HAP-1 (cell line): ENCODE results near the gene ATP13A3.

Experiments used
- DNase-seq, 2 experiments: peaks; one replicate each; pipeline ENCODE4 v3.0.0-alpha.2; 2016 to 2020; ENCODE audit warnings: low spot score in 2 of 2
- H3K27me3 ChIP-seq: fragments of 250-450 bp; sonication (Bioruptor Pico); 2 replicates; pipeline ENCODE4 v1.5.1; 2020; ENCODE audit warnings: low read depth, mild to moderate bottlenecking, moderate library complexity
- H3K36me3 ChIP-seq: fragments of 250-450 bp; sonication (Bioruptor Pico); replicated peaks from 2 replicates; pipeline ENCODE4 v1.5.1; 2020; ENCODE audit warnings: mild to moderate bottlenecking
- H3K4me1 ChIP-seq: fragments of 250-450 bp; sonication (Bioruptor Pico); 2 replicates; pipeline ENCODE4 v1.5.1; 2020; ENCODE audit warnings: mild to moderate bottlenecking
- H3K4me3 ChIP-seq: fragments of 250-450 bp; sonication (Bioruptor Pico); 2 replicates; pipeline ENCODE4 v1.5.1; 2020; ENCODE audit warnings: mild to moderate bottlenecking, moderate library complexity
- H3K9me3 ChIP-seq: fragments of 250-450 bp; sonication (Bioruptor Pico); 2 replicates; pipeline ENCODE4 v1.5.1; 2020; ENCODE audit warnings: mild to moderate bottlenecking, moderate library complexity
- in situ Hi-C: fragments of 300-500 bp; cut with MboI; formaldehyde crosslinking; loops from 3 replicates; pipeline ENCODE4 v1.14.3; 2020; ENCODE audit warnings: low sequenced_read_pairs, inconsistent platforms, mixed read lengths

Gene ATP13A3

GRCh38 chr3:194373028-194373427 is 113.8 kb downstream of the ATP13A3 start:
- no peaks in the 10 kb centered on the region for H3K9me3 ChIP-seq
- H3K27me3 ChIP-seq = peaks cover 11% of the 10 kb centered on the region
- no peaks in the 10 kb centered on the region for H3K4me1 ChIP-seq
- no peak overlapping the region for H3K4me3 ChIP-seq
- DNase-seq = no peak
- H3K36me3 ChIP-seq = no peaks in the 10 kb centered on the region
- in situ Hi-C loops = no loop called here

- Histone ChIP-seq H3K4me1 (no peaks in the 10 kb centered on the region), H3K9me3 (no peaks in the 10 kb centered on the region), H3K27me3 (peaks cover 11% of the 10 kb centered on the region), H3K4me3 (no peak overlapping the region), H3K36me3 (no peaks in the 10 kb centered on the region)
- no peak for DNase-seq
- in situ Hi-C loops = no loop called here
Measured at GRCh38 chr3:194370753-194371152, 116.0 kb downstream of the ATP13A3 start.

DNA sequence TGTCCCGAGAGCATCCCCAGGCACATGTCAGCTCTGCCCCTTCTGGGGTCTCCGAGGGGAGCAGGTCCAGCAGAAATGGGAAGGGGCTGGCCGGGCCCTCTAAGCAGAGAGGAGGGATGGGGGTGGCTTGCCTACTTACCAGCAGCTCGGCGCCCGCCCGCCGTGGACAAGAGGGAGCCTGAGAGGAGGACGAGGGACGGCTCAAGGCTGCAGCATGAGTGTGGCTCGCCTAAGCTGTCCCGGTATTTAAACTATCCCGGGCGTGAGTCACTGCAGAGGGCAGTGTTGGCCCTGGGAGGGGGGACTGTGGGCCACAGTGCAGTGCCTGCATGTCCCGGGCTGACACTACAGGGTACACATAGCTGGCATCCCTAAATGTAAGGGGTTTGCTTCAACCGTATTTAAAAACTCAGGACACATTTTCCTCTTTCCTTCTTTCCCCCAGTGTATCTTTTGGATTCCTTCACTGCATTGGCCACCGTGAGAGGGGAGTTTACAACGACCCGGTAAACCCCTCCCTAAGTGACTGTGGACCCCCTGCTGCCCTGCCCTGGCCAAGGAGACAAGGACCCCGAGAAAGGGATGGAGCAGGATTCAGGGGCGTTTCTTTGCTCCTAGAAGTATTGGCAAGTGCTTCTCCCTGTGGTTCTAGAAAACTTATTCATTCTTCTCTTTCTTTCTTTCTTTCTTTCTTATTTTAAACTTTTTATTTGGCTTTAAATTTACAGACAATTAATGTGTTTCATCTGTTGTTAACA is 117.1 kb downstream of the ATP13A3 start, which contains the start of gene LRRC15:
Gene LRRC15 (minus strand): TSS at position 222 of the 758 bp plus-strand sequence. CDS start 8,700 bp downstream, outside the sequence.
- DNase-seq = peak in 1 of 2 experiments; percentile 35
- in situ Hi-C loops = no loop called here
- no peak within 1 kb of the TSS for H3K4me3 ChIP-seq
- no peaks in the 10 kb centered on the region for H3K4me1 ChIP-seq
- no peaks in the 10 kb centered on the region for H3K9me3 ChIP-seq
- H3K27me3 ChIP-seq = peaks cover 11% of the 10 kb centered on the region
- H3K36me3 ChIP-seq = no peaks in the 10 kb centered on the region

DNA sequence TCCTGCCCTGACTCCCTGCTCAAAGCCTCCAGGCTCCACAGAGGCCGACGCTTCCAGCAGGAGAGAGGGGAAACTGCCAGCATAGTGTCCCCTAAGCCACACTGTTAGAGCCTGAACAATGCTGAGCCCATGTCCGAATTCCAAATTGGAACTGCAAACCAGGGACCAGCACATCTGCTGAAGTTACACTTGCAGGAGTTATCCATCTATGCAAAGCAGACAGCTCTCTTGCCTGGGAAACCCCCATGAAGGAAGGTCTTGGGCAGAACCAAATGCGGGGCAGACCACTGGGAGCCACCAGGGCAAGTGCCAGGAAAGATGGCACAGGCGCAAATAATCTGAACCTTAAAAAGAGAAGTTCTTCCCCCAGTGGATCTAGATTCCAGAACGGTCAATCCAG is 117.9 kb downstream of the ATP13A3 start:
- H3K9me3 ChIP-seq = no peaks in the 10 kb centered on the region
- peaks cover 11% of the 10 kb centered on the region for H3K27me3 ChIP-seq
- H3K4me1 ChIP-seq = no peaks in the 10 kb centered on the region
- in situ Hi-C loops = no loop called here
- H3K4me3 ChIP-seq = no peak overlapping the region
- no peaks in the 10 kb centered on the region for H3K36me3 ChIP-seq
- DNase-seq = no peak

GRCh38 chr3:194367992-194368841 is 118.6 kb downstream of the ATP13A3 start:
- Histone ChIP-seq H3K4me3 (no peak overlapping the region), H3K27me3 (peaks cover 11% of the 10 kb centered on the region), H3K9me3 (no peaks in the 10 kb centered on the region), H3K36me3 (no peaks in the 10 kb centered on the region), H3K4me1 (no peaks in the 10 kb centered on the region)
- DNase-seq = no peak
- in situ Hi-C loops = no loop called here

GRCh38 chr3:194365978-194366490 is 120.8 kb downstream of the ATP13A3 start:
- H3K4me3 ChIP-seq = no peak overlapping the region
- peaks cover 11% of the 10 kb centered on the region for H3K27me3 ChIP-seq
- no peaks in the 10 kb centered on the region for H3K36me3 ChIP-seq
- DNase-seq = no peak
- no peaks in the 10 kb centered on the region for H3K4me1 ChIP-seq
- H3K9me3 ChIP-seq = no peaks in the 10 kb centered on the region
- in situ Hi-C loops = no loop called here

DNA sequence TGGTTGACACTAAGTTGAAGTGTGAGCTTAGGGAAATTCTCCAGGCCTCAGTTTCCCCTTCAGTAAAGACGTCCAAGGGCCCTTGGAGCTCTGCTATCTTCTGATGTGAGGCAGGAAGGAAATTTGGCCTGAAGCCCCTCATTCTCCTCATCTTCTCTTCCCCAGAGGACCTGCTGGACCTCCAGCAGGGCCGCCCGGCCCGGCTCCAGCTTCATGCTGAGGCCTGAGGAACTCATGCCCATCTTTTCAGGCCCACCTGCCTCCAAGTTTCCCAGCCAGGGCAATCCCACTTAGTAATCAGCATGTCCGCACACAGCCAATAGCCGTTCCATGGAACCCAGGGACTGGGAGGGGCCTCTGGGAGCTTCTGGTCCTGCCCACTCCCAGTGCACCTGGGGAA is 121.3 kb downstream of the ATP13A3 start:
- no peaks in the 10 kb centered on the region for H3K36me3 ChIP-seq
- H3K27me3 ChIP-seq = peaks cover 11% of the 10 kb centered on the region
- no peaks in the 10 kb centered on the region for H3K4me1 ChIP-seq
- in situ Hi-C loops = no loop called here
- no peaks in the 10 kb centered on the region for H3K9me3 ChIP-seq
- H3K4me3 ChIP-seq = no peak overlapping the region
- no peak for DNase-seq

DNA sequence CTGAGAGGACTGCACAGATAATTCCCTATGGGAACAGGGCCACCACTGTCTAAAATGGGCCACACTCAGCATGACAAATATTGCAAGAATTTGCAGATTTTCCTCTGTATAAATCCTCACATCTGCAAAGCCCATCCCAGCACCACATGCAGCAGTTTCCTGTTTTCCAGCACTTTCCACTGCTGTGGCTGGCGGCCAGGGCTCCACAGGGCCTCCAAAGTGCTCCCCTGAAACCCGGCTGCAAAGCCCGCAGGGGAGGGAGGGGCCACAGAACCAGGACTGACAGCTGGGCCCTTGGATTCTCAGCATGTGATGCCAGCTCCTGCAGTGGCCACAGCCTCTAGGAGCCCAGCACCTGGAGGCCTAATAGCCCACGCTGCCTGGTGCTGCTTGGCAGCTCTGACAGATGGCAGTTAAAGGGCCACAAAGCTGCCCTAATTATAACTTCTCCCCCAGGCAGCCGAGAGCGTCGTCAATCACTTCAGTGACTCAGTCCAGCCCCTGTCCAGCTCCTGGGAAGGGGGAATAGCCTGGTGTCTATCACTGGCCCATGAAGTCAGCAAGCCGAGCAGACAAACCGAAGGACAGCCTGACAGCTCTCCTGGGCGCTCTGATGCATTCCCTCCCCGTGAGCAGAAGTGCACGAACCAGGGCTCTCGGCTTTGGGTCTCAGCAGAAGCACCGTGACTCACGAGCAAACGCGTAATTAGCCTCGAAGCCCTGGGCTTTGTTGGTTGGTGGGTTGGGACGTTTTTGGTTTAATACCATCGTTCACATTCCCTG is 122.0 kb downstream of the ATP13A3 start:
- DNase-seq = no peak
- Histone ChIP-seq H3K4me3 (no peak overlapping the region), H3K9me3 (no peaks in the 10 kb centered on the region), H3K36me3 (no peaks in the 10 kb centered on the region), H3K27me3 (peaks cover 10% of the 10 kb centered on the region), H3K4me1 (no peaks in the 10 kb centered on the region)
- in situ Hi-C loops = no loop called here

DNA sequence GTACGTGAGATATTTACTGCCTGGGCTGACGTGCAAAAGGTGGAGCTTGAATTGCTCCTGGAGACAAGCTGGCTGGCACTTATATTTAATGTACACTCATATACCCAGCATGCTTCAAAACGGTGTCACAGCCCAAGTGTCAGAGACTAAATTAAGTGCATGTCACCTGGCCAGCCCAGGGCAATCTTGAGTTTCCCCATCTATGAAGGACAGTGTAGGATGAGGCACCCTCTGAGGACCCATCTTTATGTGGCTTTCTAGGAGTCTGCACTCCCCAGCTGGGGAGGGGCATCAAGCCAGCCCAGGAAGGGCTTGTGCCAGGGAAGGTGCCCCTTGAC is 122.5 kb downstream of the ATP13A3 start:
- Histone ChIP-seq H3K9me3 (no peaks in the 10 kb centered on the region), H3K36me3 (no peaks in the 10 kb centered on the region), H3K4me1 (no peaks in the 10 kb centered on the region), H3K4me3 (no peak overlapping the region), H3K27me3 (peaks cover 4% of the 10 kb centered on the region)
- DNase-seq = no peak
- in situ Hi-C loops = no loop called here

DNA sequence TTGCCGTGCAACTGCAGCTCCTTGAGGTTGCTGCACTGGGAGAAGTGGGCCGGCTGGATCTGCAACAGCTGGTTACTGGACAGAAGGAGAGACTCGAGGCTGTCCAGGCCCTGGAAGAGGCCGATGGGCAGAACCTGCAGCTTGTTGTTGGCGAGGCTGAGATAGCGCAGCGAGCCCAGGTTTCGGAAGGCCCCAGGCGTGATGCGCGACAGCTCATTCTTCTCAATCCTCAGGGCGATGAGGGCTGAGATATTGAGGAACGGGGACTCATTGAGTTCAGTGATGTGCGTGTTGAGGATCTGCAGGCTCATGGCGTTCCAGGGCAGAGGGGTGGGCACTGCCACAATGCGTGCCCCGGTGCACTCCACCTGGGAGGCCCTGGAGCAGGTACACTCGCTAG is 126.2 kb downstream of the ATP13A3 start:
- Histone ChIP-seq H3K9me3 (no peaks in the 10 kb centered on the region), H3K4me1 (no peaks in the 10 kb centered on the region), H3K36me3 (no peaks in the 10 kb centered on the region), H3K4me3 (no peak overlapping the region), H3K27me3 (no peaks in the 10 kb centered on the region)
- in situ Hi-C loops = no loop called here
- no peak for DNase-seq

GRCh38 chr3:194357681-194358080 is 129.1 kb downstream of the ATP13A3 start:
- H3K27me3 ChIP-seq = no peaks in the 10 kb centered on the region
- no peaks in the 10 kb centered on the region for H3K4me1 ChIP-seq
- in situ Hi-C loops = no loop called here
- no peak for DNase-seq
- H3K36me3 ChIP-seq = no peaks in the 10 kb centered on the region
- H3K9me3 ChIP-seq = no peaks in the 10 kb centered on the region
- H3K4me3 ChIP-seq = no peak overlapping the region

DNA sequence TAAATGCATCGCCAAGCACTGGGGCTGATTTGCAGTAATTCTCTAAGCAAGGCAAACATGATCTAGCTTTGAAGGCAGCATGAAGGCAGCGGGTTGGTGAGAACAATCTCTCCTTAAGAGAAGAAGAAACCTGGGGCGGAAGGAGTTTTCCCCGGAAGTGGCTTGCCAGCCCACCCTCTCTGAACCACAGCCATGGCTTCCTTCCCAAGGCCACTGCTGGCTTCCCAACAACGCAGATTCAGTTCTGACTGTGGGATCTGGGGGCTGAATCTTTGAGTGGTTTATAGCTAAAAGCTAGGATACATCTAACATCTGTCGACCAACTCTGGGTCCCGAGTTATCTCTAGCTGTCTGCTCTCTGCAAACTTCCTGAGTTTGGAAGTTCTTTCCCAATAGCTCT is 131.4 kb downstream of the ATP13A3 start:
- Histone ChIP-seq H3K27me3 (no peaks in the 10 kb centered on the region), H3K9me3 (no peaks in the 10 kb centered on the region), H3K4me3 (no peak overlapping the region), H3K4me1 (no peaks in the 10 kb centered on the region), H3K36me3 (no peaks in the 10 kb centered on the region)
- DNase-seq = no peak
- in situ Hi-C loops = no loop called here

GRCh38 chr3:194354315-194354714 is 132.5 kb downstream of the ATP13A3 start:
- H3K9me3 ChIP-seq = no peaks in the 10 kb centered on the region
- in situ Hi-C loops = no loop called here
- H3K4me1 ChIP-seq = no peaks in the 10 kb centered on the region
- no peak for DNase-seq
- no peaks in the 10 kb centered on the region for H3K36me3 ChIP-seq
- H3K27me3 ChIP-seq = no peaks in the 10 kb centered on the region
- no peak overlapping the region for H3K4me3 ChIP-seq
